T1000 (cell line): Measurements from ENCODE around the gene NQO1.
"Not testable (repeated sequence)": the region's sequence is repeated elsewhere in the genome, so short reads cannot be mapped to it uniquely, and the experiment has no call there.

ENCODE experiments used
- DNase-seq: peaks from one replicate; lab custom pipeline; 2025; ENCODE audit warnings: mixed read lengths; lab: John Stamatoyannopoulos, UW

NQO1 gene

GRCh38 chr16:69726313-69727060 lies at the start of gene NQO1:
Gene NQO1, minus strand, starts transcription at chr16:69726560. Its CDS starts 121 bp downstream, at chr16:69726439.
- DNase-seq = peak; percentile 94

GRCh38 chr16:69775563-69775962 lies 49.2 kb upstream of the NQO1 start:
- DNase-seq = no peak

- DNase-seq = no peak
Observed at GRCh38 chr16:69773260-69773947, 47.0 kb upstream of the NQO1 start.

GRCh38 chr16:69771651-69771967 lies 45.2 kb upstream of the NQO1 start:
- DNase-seq = no peak

GRCh38 chr16:69769404-69769803 lies 43.0 kb upstream of the NQO1 start:
- DNase-seq = no peak

GRCh38 chr16:69768666-69769065 lies 42.3 kb upstream of the NQO1 start:
- DNase-seq = no peak

- DNase-seq = no peak
Observed at GRCh38 chr16:69767459-69768229, 41.3 kb upstream of the NQO1 start.

GRCh38 chr16:69763599-69763942 lies 37.2 kb upstream of the NQO1 start:
- no peak for DNase-seq

- no peak for DNase-seq
Observed at GRCh38 chr16:69762814-69763598, 36.6 kb upstream of the NQO1 start.

GRCh38 chr16:69761983-69762813 lies 35.8 kb upstream of the NQO1 start, which contains the start of gene WWP2:
Gene WWP2, plus strand, starts transcription at chr16:69762332. Its CDS starts 24,679 bp downstream, at chr16:69787011.
- DNase-seq = no peak

GRCh38 chr16:69757375-69757774 lies 31.0 kb upstream of the NQO1 start:
- not testable (repeated sequence) for DNase-seq

- DNase-seq = no peak
Observed at GRCh38 chr16:69756705-69757104, 30.3 kb upstream of the NQO1 start.

- peak; percentile 87 for DNase-seq
Observed at GRCh38 chr16:69754469-69755310, 28.3 kb upstream of the NQO1 start, which contains the start of gene NOB1. Gene NOB1, minus strand, starts transcription at chr16:69754926. Its CDS starts 16 bp downstream, at chr16:69754910.

GRCh38 chr16:69754143-69754468 lies 27.7 kb upstream of the NQO1 start:
- DNase-seq = no peak

GRCh38 chr16:69748694-69749345 lies 22.5 kb upstream of the NQO1 start:
- no peak for DNase-seq

GRCh38 chr16:69747115-69747514 lies 20.8 kb upstream of the NQO1 start:
- no peak for DNase-seq

GRCh38 chr16:69745959-69746358 lies 19.6 kb upstream of the NQO1 start:
- no peak for DNase-seq

GRCh38 chr16:69745232-69745612 lies 18.9 kb upstream of the NQO1 start:
- no peak for DNase-seq

- no peak for DNase-seq
Observed at GRCh38 chr16:69744363-69745231, 18.2 kb upstream of the NQO1 start.
